Heart right ventricle (tissue), 16 donors: ENCODE results near the gene GABRB1. TPM values are rescaled to one million over a fixed set of nuclear protein-coding genes. Genes with fewer than 3 reads are reported as not detected.

Experiments used
- ATAC-seq, 8 donors: fragments of 200-7000 bp; cut with Tn5 transposase; one replicate each; pipeline ENCODE4 v1.9.1; 2020; ENCODE audit warnings: mild to moderate bottlenecking in 8 of 8, moderate library complexity in 8 of 8, moderate number of reproducible peaks in 1 of 8
- DNase-seq, 2 donors: peaks; one replicate each; pipeline ENCODE4 v3.0.0-alpha.2; 2020
- H3K27ac ChIP-seq, 10 donors: fragments of 200-600 bp; sonication (generic) in 2 of 10; one replicate each; pipeline versions ENCODE4 v1.5.0 to v1.8.0; 2020 to 2022; ENCODE audit warnings: mild to moderate bottlenecking in 3 of 10
- H3K27me3 ChIP-seq, 7 donors: fragments of 200-600 bp; one replicate each; pipeline ENCODE4 v1.8.0; 2021 to 2022; ENCODE audit warnings: mild to moderate bottlenecking in 2 of 7
- H3K36me3 ChIP-seq, 9 donors: fragments of 200-600 bp; sonication (generic) in 1 of 9; one replicate each; pipeline versions ENCODE4 v1.5.0 to v1.8.0; 2020 to 2022; ENCODE audit warnings: mild to moderate bottlenecking in 2 of 9
- H3K4me1 ChIP-seq, 9 donors: fragments of 200-600 bp; sonication (generic) in 1 of 9; one replicate each; pipeline versions ENCODE4 v1.5.0 to v1.8.0; 2020 to 2022; ENCODE audit warnings: mild to moderate bottlenecking in 4 of 9
- H3K4me3 ChIP-seq, 10 donors: fragments of 200-600 bp; sonication (generic) in 2 of 10; one replicate each; pipeline versions ENCODE4 v1.5.0 to v1.8.0; 2020 to 2022; ENCODE audit warnings: mild to moderate bottlenecking in 7 of 10, moderate library complexity in 2 of 10
- H3K9me3 ChIP-seq, 11 donors: fragments of 200-600 bp in 10 of 11; sonication (generic) in 2 of 11; one replicate each; pipeline versions ENCODE4 v1.5.0 to v1.8.0; 2013 to 2022; ENCODE audit warnings: mild to moderate bottlenecking in 2 of 11, control low read depth in 1 of 11, moderate library complexity in 1 of 11
- WGBS, 2 donors: extraction: QIAGEN DNeasy Blood & Tissue Kit; methylation state at CpG; one replicate each; pipeline ENCODE4 v1.1.7; 2013; ENCODE audit warnings: inconsistent platforms in 1 of 2; 5-methylcytosine and 5-hydroxymethylcytosine counted together
- intact Hi-C, 10 donors: fragments of 100-400 bp; cut with DNase I; formaldehyde crosslinking; loops; one replicate each; pipeline versions ENCODE4 v1.11.1 to v1.14.2; 2022
- polyA plus RNA-seq, 2 donors: library from polyadenylated mRNA; stranded (reverse); fragments of 200-250 nt; gene quantifications; one replicate each; pipeline ENCODE4 v1.2.3, GENCODE V29; 2013
- total RNA-seq, 10 donors: library from RNA; stranded (reverse); fragmentation: NEBNext Ultra II Directional in 3 of 10; extraction: Animal tissue kit (Norgen Biotek cat#: 25700) in 3 of 10; gene quantifications; one replicate each; pipeline versions ENCODE4 v1.2.1 to v1.2.4, GENCODE V29; 2021 to 2023
- TF ChIP-seq, protein P1 (sequence below), 9 donors: fragments of 200-600 bp; sonication (generic) in 2 of 9; IDR thresholded peaks; one replicate each; pipeline versions ENCODE4 v1.5.0 to v1.8.0; 2021 to 2022; ENCODE audit warnings: antibody characterized with exemption in 9 of 9, mild to moderate bottlenecking in 5 of 9, moderate library complexity in 1 of 9
- donor health status: Arrhythmogenic right ventricular cardiomyopathy.
- donor health status: ischemic (EF 13 %, LVEDD 7.1; RV severe dilation, severe dysfunction).
- donor health status: healthy with polysubstance abuse.
- donor health status: DM: no; HTN: yes; CAD: no.
- donor health status: DM: no; HTN: no; CAD: no.
- donor health status: ischemic (EF 25% LVEDD 6.9; RV normal size, moderate dysfunction).
- donor health status: ischemic (EF 25% LVEDD 5.7; RV mildly dilated, moderate dysfunction).
- donor health status: healthy.
- donor health status: DM: yes; HTN: yes; CAD: no.
- donor health status: Ischemic cardiomyopathy.
- donor health status: ischemic (EF 35%, LVEDD 5.7; RV mildly dilated, moderate dysfunction).
- donor health status: nonischemic (EF 11% LVEDD 7.7; RV severe dilation, severe dysfunction).
- donor health status: DM: yes; HTN: yes; CAD: no.
- donor health status: PGD.
- donor health status: ischemic (EF 29% LVEDD 5.4; RV normal size, mild dysfunction).
- donor health status: nonischemic (EF 23%, LVEDD 6.1; RV moderate dilation, normal function).

GABRB1 gene
- total and polyA plus RNA-seq, 12 donors, result 0.51 to 9.9 (median 6.2) TPM

GRCh38 chr4:47145630-47146029 is 114.3 kb downstream of the GABRB1 start:
- no peak for ATAC-seq
- intact Hi-C loops, result no loop called here
- DNase-seq, result no peak
- Histone ChIP-seq H3K27me3 (peaks cover 0 to 5% (median 0%) of the 10 kb centered on the region in 7 donors), H3K4me1 (peaks cover 0 to 12% (median 0%) of the 10 kb centered on the region in 9 donors), H3K27ac (no peak overlapping the region), H3K36me3 (no peaks in the 10 kb centered on the region), H3K4me3 (no peak overlapping the region), H3K9me3 (no peaks in the 10 kb centered on the region)
- TF ChIP-seq, protein P1, sequence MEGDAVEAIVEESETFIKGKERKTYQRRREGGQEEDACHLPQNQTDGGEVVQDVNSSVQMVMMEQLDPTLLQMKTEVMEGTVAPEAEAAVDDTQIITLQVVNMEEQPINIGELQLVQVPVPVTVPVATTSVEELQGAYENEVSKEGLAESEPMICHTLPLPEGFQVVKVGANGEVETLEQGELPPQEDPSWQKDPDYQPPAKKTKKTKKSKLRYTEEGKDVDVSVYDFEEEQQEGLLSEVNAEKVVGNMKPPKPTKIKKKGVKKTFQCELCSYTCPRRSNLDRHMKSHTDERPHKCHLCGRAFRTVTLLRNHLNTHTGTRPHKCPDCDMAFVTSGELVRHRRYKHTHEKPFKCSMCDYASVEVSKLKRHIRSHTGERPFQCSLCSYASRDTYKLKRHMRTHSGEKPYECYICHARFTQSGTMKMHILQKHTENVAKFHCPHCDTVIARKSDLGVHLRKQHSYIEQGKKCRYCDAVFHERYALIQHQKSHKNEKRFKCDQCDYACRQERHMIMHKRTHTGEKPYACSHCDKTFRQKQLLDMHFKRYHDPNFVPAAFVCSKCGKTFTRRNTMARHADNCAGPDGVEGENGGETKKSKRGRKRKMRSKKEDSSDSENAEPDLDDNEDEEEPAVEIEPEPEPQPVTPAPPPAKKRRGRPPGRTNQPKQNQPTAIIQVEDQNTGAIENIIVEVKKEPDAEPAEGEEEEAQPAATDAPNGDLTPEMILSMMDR (IDR thresholded peaks at IDR 0.05), result no peak
- WGBS, 2 donors, result 19 to 24% methylated on average over 4 of the region's 4 CpGs

- no peak for ATAC-seq
These were observed 123.5 kb downstream of the GABRB1 start for GRCh38 chr4:47154816-47155370.

GRCh38 chr4:47155919-47156318 is 124.6 kb downstream of the GABRB1 start:
- peaks cover 0 to under 1% (median 0%) of the 10 kb centered on the region in 9 donors for H3K4me1 ChIP-seq
- H3K9me3 ChIP-seq, result no peaks in the 10 kb centered on the region
- H3K27ac ChIP-seq, result no peak overlapping the region
- H3K36me3 ChIP-seq, result no peaks in the 10 kb centered on the region
- H3K4me3 ChIP-seq, result no peak overlapping the region
- no peaks in the 10 kb centered on the region for H3K27me3 ChIP-seq
- WGBS, 2 donors, result 75 to 80% methylated on average over 3 of the region's 3 CpGs
- ATAC-seq (no peak), DNase-seq (no peak)
- TF ChIP-seq, protein P1 (IDR thresholded peaks at IDR 0.05), result no peak
- intact Hi-C loops, result no loop called here

More at GRCh38 chr4:47154816-47155370, 123.5 kb downstream of the GABRB1 start:
- Histone ChIP-seq H3K27me3 (no peaks in the 10 kb centered on the region), H3K27ac (no peak overlapping the region), H3K4me3 (no peak overlapping the region), H3K9me3 (no peaks in the 10 kb centered on the region), H3K36me3 (no peaks in the 10 kb centered on the region), H3K4me1 (peaks cover 0 to 4% (median 0%) of the 10 kb centered on the region in 9 donors)
- 75 to 77% methylated on average over 6 of the region's 6 CpGs for WGBS, 2 donors
- TF ChIP-seq, protein P1 (IDR thresholded peaks at IDR 0.05), result no peak
- intact Hi-C loops, result no loop called here
- no peak for DNase-seq

DNA sequence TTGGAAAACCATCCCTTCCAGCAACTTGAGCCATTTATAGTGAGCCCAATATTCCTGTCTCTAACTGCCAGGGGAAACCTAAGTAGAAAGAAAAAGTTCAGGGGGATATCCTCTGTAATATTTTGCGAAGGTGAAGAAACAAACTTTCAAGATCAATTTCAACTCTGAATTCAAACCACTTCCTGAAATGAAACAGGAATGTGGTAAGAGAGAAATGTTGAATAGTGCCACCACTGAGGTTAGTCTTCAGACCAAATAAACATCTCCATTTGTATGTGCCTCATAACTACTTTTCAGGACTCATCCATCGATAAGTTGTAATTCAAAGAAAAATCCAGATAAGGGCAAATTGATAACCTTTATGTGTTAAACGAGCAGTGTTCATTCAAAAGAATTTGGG is 128.7 kb downstream of the GABRB1 start:
- ATAC-seq (no peak), DNase-seq (no peak)
- H3K27ac ChIP-seq, result no peak overlapping the region
- no peaks in the 10 kb centered on the region for H3K27me3 ChIP-seq
- no peak overlapping the region for H3K4me3 ChIP-seq
- intact Hi-C loops, result no loop called here
- H3K9me3 ChIP-seq, result no peaks in the 10 kb centered on the region
- no peaks in the 10 kb centered on the region for H3K4me1 ChIP-seq
- WGBS, 2 donors, result 70 to 74% methylated on average over 3 of the region's 3 CpGs
- H3K36me3 ChIP-seq, result no peaks in the 10 kb centered on the region
- TF ChIP-seq, protein P1 (IDR thresholded peaks at IDR 0.05), result no peak
